ENCODE data around the gene UNC5A.

Gene UNC5A

GRCh38 chr5:176847726-176848290 is 37.4 kb downstream of the UNC5A start:
- H3K4me3 ChIP-seq (ENCODE audit: low read length) = no peak overlapping the region
- no peak for DNase-seq (ENCODE audit: low read depth)
- no peak for TF ChIP-seq CTCF (conservative IDR thresholded peaks at IDR 0.05; ENCODE audit: low read length)

GRCh38 chr5:176848651-176849050 is 38.3 kb downstream of the UNC5A start:
- no peak overlapping the region for H3K4me3 ChIP-seq (ENCODE audit: low read length)
- TF ChIP-seq CTCF (conservative IDR thresholded peaks at IDR 0.05; ENCODE audit: low read length) = no peak
- DNase-seq (ENCODE audit: low read depth) = no peak

GRCh38 chr5:176849611-176850227 is 39.4 kb downstream of the UNC5A start:
- H3K4me3 ChIP-seq (ENCODE audit: low read length) = no peak overlapping the region
- no peak for DNase-seq (ENCODE audit: low read depth)
- no peak for TF ChIP-seq CTCF (conservative IDR thresholded peaks at IDR 0.05; ENCODE audit: low read length)

DNA sequence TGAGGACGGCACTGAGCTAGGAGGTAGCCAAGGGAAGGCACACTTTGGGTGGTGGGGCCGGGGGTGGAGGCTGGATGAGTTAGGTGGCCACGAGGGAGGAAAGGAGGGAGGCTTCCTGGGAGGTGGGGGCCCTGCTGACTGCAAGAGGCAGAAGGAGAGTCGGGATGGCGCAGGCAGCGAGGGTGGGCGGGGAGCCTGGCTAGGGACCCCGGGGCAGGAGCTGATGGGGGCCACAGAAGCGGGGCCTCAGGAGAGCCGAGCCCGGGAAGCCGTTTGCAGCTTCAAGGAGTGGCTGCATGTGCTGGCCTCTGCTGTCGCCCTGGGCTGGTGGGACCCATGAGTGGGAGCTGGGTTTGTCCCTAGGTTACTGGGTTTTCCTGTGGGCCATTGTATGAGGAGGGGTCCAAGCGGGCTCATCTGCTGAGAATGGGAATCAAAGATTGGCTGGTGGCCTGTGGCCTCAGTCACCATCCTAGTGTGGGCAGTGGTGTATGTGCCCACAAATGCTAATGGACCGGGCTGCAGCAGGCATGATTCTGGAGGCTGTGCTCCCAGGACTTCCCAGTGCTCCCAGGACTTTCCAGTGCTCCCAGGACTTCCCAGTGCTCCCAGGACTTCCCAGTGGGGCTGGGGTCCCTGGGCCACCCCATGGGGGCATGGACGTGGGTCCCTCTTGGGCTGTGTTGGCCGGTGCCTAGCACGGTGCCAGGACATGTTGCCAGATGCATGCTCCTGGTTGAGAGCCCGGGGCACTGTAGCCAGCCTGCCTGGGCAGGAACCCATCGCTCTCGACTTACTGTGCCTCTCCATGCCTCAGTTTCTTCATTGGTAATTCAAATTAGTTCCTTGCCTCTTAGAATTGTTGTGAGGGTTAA is 40.2 kb downstream of the UNC5A start:
- no peak for DNase-seq (ENCODE audit: low read depth)
- no peak overlapping the region for H3K4me3 ChIP-seq (ENCODE audit: low read length)
- no peak for TF ChIP-seq CTCF (conservative IDR thresholded peaks at IDR 0.05; ENCODE audit: low read length)

GRCh38 chr5:176851380-176851779 is 41.0 kb downstream of the UNC5A start:
- DNase-seq (ENCODE audit: low read depth) = no peak
- no peak for TF ChIP-seq CTCF (conservative IDR thresholded peaks at IDR 0.05; ENCODE audit: low read length)
- H3K4me3 ChIP-seq (ENCODE audit: low read length) = no peak overlapping the region

GRCh38 chr5:176851871-176852658 is 41.7 kb downstream of the UNC5A start:
- no peak overlapping the region for H3K4me3 ChIP-seq (ENCODE audit: low read length)
- no peak for DNase-seq (ENCODE audit: low read depth)
- TF ChIP-seq CTCF (conservative IDR thresholded peaks at IDR 0.05; ENCODE audit: low read length) = no peak

All from AG10803 (cell line).